B cell (primary cell): ENCODE results near the gene L2HGDH. TPM values are rescaled to one million over a fixed set of nuclear protein-coding genes. Genes with fewer than 3 reads are reported as not detected.

ENCODE experiments used
- ATAC-seq: fragments of 200-7000 bp; cut with Tn5 transposase; one replicate; pipeline ENCODE4 v1.10.0; 2021; ENCODE audit warnings: low read depth, mild to moderate bottlenecking, moderate number of reproducible peaks, moderate library complexity
- CTCF ChIA-PET: fragments of 350-600 bp; sonication (Branson Sonifier 250); formaldehyde crosslinking; loops from one replicate; lab custom pipeline; 2021; ENCODE audit warnings: antibody characterized with exemption, inconsistent platforms; lab: Charles Lee
- POLR2A ChIA-PET: fragments of 350-600 bp; sonication (Branson Sonifier 250); formaldehyde crosslinking; loops from one replicate; lab custom pipeline; 2021; ENCODE audit warnings: antibody characterized with exemption; lab: Charles Lee
- DNase-seq: peaks from one replicate; pipeline ENCODE4 v3.0.0; 2013
- H2AFZ ChIP-seq: 2 replicates; pipeline ENCODE4 v1.6.1; 2012; ENCODE audit warnings: mild to moderate bottlenecking, low read depth, low read length; ENCODE audit not compliant: insufficient read depth, poor library complexity, severe bottlenecking
- H3K27ac ChIP-seq, 2 donors: 1 replicate in 1 of 2; 2 replicates in 1 of 2; pipeline ENCODE4 v1.5.1; 2012 to 2013; ENCODE audit warnings: low read length in 2 of 2, mild to moderate bottlenecking in 2 of 2, moderate library complexity in 1 of 2
- H3K27me3 ChIP-seq, 4 experiments: fragments of 200-600 bp in 1 of 4; sonication (generic) in 1 of 4; replicated peaks in 1 of 4; 1 replicate in 2 of 4; 2 replicates in 2 of 4; pipeline versions ENCODE4 v1.6.1 to v1.7.0; 2013 to 2016; ENCODE audit warnings: low read length in 3 of 4, mild to moderate bottlenecking in 2 of 4, mixed read lengths in 1 of 4, moderate library complexity in 1 of 4; ENCODE audit not compliant: insufficient read depth in 4 of 4, control insufficient read depth in 3 of 4; ENCODE audit errors: control extremely low read depth in 1 of 4
- H3K36me3 ChIP-seq, 2 experiments: replicated peaks in 1 of 2; 1 replicate in 1 of 2; 2 replicates in 1 of 2; pipeline versions ENCODE4 v1.6.1 to v1.7.1; 2013; ENCODE audit warnings: low read length in 1 of 2; ENCODE audit not compliant: insufficient read depth in 2 of 2, control insufficient read depth in 1 of 2; ENCODE audit errors: control extremely low read depth in 1 of 2, extremely low read depth in 1 of 2
- H3K4me1 ChIP-seq, 2 donors: fragments of 200-600 bp in 1 of 2; sonication (generic) in 1 of 2; 1 replicate in 1 of 2; 2 replicates in 1 of 2; pipeline versions ENCODE4 v1.5.1 to v1.6.1; 2013 to 2017; ENCODE audit warnings: low read length in 2 of 2; ENCODE audit not compliant: control insufficient read depth in 2 of 2, insufficient read depth in 2 of 2
- H3K4me2 ChIP-seq: replicated peaks from 2 replicates; pipeline ENCODE3; 2012; ENCODE audit warnings: mild to moderate bottlenecking, low read depth, low read length; ENCODE audit not compliant: poor library complexity, severe bottlenecking
- H3K4me3 ChIP-seq, 5 experiments: fragments of 200-600 bp in 1 of 5; sonication (generic) in 1 of 5; 1 replicate in 3 of 5; 2 replicates in 2 of 5; pipeline versions ENCODE4 v1.5.1 to v1.7.0; 2011 to 2016; ENCODE audit warnings: low read length in 4 of 5, mild to moderate bottlenecking in 4 of 5, low read depth in 2 of 5, control low read depth in 1 of 5, moderate library complexity in 1 of 5; ENCODE audit not compliant: insufficient read depth in 1 of 5; ENCODE audit errors: control extremely low read depth in 1 of 5, extremely low read depth in 1 of 5
- H3K79me2 ChIP-seq: fragments of 200-600 bp; sonication (generic); one replicate; pipeline ENCODE4 v1.6.0; 2016; ENCODE audit warnings: low read length; ENCODE audit not compliant: control insufficient read depth, insufficient read depth
- H3K9ac ChIP-seq: fragments of 200-600 bp; sonication (generic); 2 replicates; pipeline ENCODE4 v1.6.1; 2017; ENCODE audit warnings: mild to moderate bottlenecking, low read length, moderate library complexity
- H3K9me3 ChIP-seq, 3 donors: one replicate each; pipeline versions ENCODE4 v1.6.1 to v1.7.1; 2013; ENCODE audit warnings: low read length in 2 of 3; ENCODE audit not compliant: control insufficient read depth in 2 of 3, insufficient read depth in 1 of 3; ENCODE audit errors: control extremely low read depth in 1 of 3
- H4K20me1 ChIP-seq: 2 replicates; pipeline ENCODE4 v1.6.0; 2012; ENCODE audit warnings: mild to moderate bottlenecking, low read length; ENCODE audit not compliant: insufficient read depth, control insufficient read depth, poor library complexity, severe bottlenecking
- H3K27ac Mint-ChIP-seq: one replicate; pipeline ENCODE4 v1.8.0; 2021; ENCODE audit warnings: mixed read lengths
- H3K27me3 Mint-ChIP-seq: one replicate; pipeline ENCODE4 v1.8.0; 2021; ENCODE audit warnings: mixed read lengths
- H3K4me1 Mint-ChIP-seq: one replicate; pipeline ENCODE4 v1.8.0; 2021; ENCODE audit warnings: mixed read lengths
- H3K4me3 Mint-ChIP-seq: one replicate; pipeline ENCODE4 v1.8.0; 2021; ENCODE audit warnings: mixed read lengths
- H3K9me3 Mint-ChIP-seq: one replicate; pipeline ENCODE4 v1.8.0; 2022; ENCODE audit warnings: mixed read lengths; ENCODE audit not compliant: insufficient read depth
- CTCF ChIP-seq: fragments of 200-600 bp; IDR thresholded peaks from one replicate; pipeline ENCODE4 v1.8.0; 2022; ENCODE audit warnings: antibody characterized with exemption, mild to moderate bottlenecking
- EZH2 ChIP-seq: IDR thresholded peaks from 2 replicates; pipeline ENCODE4 v1.6.1; 2012; ENCODE audit warnings: borderline replicate concordance, low read depth, mild to moderate bottlenecking, moderate library complexity, low read length; ENCODE audit not compliant: insufficient read depth, poor library complexity, severe bottlenecking
- WGBS: methylation state at CpG from one replicate; pipeline ENCODE4 v1.1.5; 2013; ENCODE audit warnings: missing lambda C conversion rate; ENCODE audit not compliant: insufficient coverage; 5-methylcytosine and 5-hydroxymethylcytosine counted together
- intact Hi-C: fragments of 100-400 bp; cut with micrococcal nuclease; formaldehyde crosslinking; loops from one replicate; pipeline ENCODE4 v1.10.0; 2022
- polyA plus RNA-seq: library from polyadenylated mRNA; depleted of rRNA; stranded (reverse); fragments of >200 nt; gene quantifications from 2 replicates; pipeline ENCODE4 v1.2.3, GENCODE V29; 2012
- total RNA-seq, 2 donors: library from RNA; stranded (reverse); fragments of 120-200 nt in 1 of 2; gene quantifications; 1 replicate in 1 of 2; 2 replicates in 1 of 2; pipeline versions ENCODE4 v1.2.3 to v1.2.4, GENCODE V29; 2013 to 2022

The L2HGDH gene
- total and polyA plus RNA-seq, 2 donors (not counting 1 experiment from before 2014, with no cell fraction given) = 1.1 to 5.5 TPM

- CTCF ChIA-PET = interaction anchor here (1.0 kb wide), 1 partner anchor 13 kb away, joined by 6 read pairs; no protein-coding TSS in a partner anchor
- no peaks in the 10 kb centered on the region for H3K27me3 Mint-ChIP-seq
- peaks cover 16% of the 10 kb centered on the region for H3K4me1 Mint-ChIP-seq
- Histone ChIP-seq H2AFZ (no peak overlapping the region), H4K20me1 (no peaks in the 10 kb centered on the region), H3K36me3 (no peaks in the 10 kb centered on the region), H3K79me2 (peaks cover 41% of the 10 kb centered on the region), H3K4me3 (no peak overlapping the region), H3K9ac (no peak overlapping the region), H3K9me3 (no peaks in the 10 kb centered on the region), H3K27me3 (no peaks in the 10 kb centered on the region), H3K27ac (no peak overlapping the region), H3K4me2 (no peak overlapping the region), H3K4me1 (peaks cover 12 to 15% of the 10 kb centered on the region in 2 donors)
- no peak overlapping the region for H3K4me3 Mint-ChIP-seq
- no peak for TF ChIP-seq CTCF
- no peak for TF ChIP-seq EZH2
- POLR2A ChIA-PET = no interaction called here
- no CpG with 5 or more reads among the region's 4 CpGs for WGBS
- no peak for DNase-seq
- no peak for ATAC-seq
- no peak overlapping the region for H3K27ac Mint-ChIP-seq
- H3K9me3 Mint-ChIP-seq = no peaks in the 10 kb centered on the region
- intact Hi-C loops = no loop called here
Observed at GRCh38 chr14:50308363-50308915, 3.6 kb downstream of the L2HGDH start.

- H3K9ac ChIP-seq = no peak overlapping the region
- no peaks in the 10 kb centered on the region for H3K36me3 ChIP-seq
- intact Hi-C loops = no loop called here
- Mint-ChIP-seq H3K9me3 (no peaks in the 10 kb centered on the region), H3K27ac (no peak overlapping the region), H3K27me3 (no peaks in the 10 kb centered on the region), H3K4me3 (no peak overlapping the region), H3K4me1 (no peaks in the 10 kb centered on the region)
- ChIA-PET CTCF (no interaction called here), POLR2A (interaction anchor here (0.7 kb wide), 2 partner anchors 21 to 71 kb away, joined by 3 to 8 read pairs; no protein-coding TSS in a partner anchor)
- H3K4me3 ChIP-seq = no peak overlapping the region
- H3K9me3 ChIP-seq = no peaks in the 10 kb centered on the region
- no peaks in the 10 kb centered on the region for H3K4me1 ChIP-seq
- ATAC-seq = no peak
- no peaks in the 10 kb centered on the region for H4K20me1 ChIP-seq
- no peak for TF ChIP-seq CTCF
- no peak for TF ChIP-seq EZH2
- H2AFZ ChIP-seq = no peak overlapping the region
- DNase-seq = no peak
- peaks cover 26% of the 10 kb centered on the region for H3K79me2 ChIP-seq
- H3K27ac ChIP-seq = no peak overlapping the region
- WGBS = no CpG with 5 or more reads among the region's 8 CpGs
- H3K27me3 ChIP-seq = no peaks in the 10 kb centered on the region
- H3K4me2 ChIP-seq = no peak overlapping the region
Observed at GRCh38 chr14:50303744-50304471, 8.1 kb downstream of the L2HGDH start.
